ENCODE measurements around the gene DCLK1. TPM values are rescaled to one million over a fixed set of nuclear protein-coding genes. Genes with fewer than 3 reads are reported as not detected.

The DCLK1 gene
- not detected in 2 replicates for total RNA-seq

- intact Hi-C loops (cut with micrococcal nuclease), result no loop called here
- Mint-ChIP-seq H3K4me3 (ENCODE audit: low read depth) (no peak within 1 kb of the TSS), H3K36me3 (ENCODE audit: low read depth) (no peaks in the 10 kb centered on the region), H3K9me3 (no peaks in the 10 kb centered on the region), H3K27ac (no peak within 1 kb of the TSS), H3K4me1 (ENCODE audit: low read depth) (no peaks in the 10 kb centered on the region), H3K27me3 (ENCODE audit: low read depth) (peaks cover 25% of the 10 kb centered on the region)
- DNase-seq (ENCODE audit: low spot score), result no peak
Observed at GRCh38 chr13:36131222-36131930, at the start of gene DCLK1. DCLK1 (minus strand) TSS chr13:36131382.

- no peak for DNase-seq (ENCODE audit: low spot score)
- intact Hi-C loops (cut with micrococcal nuclease), result no loop called here
- H3K36me3 Mint-ChIP-seq (ENCODE audit: low read depth), result no peaks in the 10 kb centered on the region
- no peaks in the 10 kb centered on the region for H3K4me1 Mint-ChIP-seq (ENCODE audit: low read depth)
- no peaks in the 10 kb centered on the region for H3K9me3 Mint-ChIP-seq
- no peak overlapping the region for H3K4me3 Mint-ChIP-seq (ENCODE audit: low read depth)
- no peak overlapping the region for H3K27ac Mint-ChIP-seq
- no peaks in the 10 kb centered on the region for H3K27me3 Mint-ChIP-seq (ENCODE audit: low read depth)
Observed at GRCh38 chr13:36175621-36176020, 44.4 kb upstream of the DCLK1 start.

GRCh38 chr13:36174923-36175322 is 43.7 kb upstream of the DCLK1 start:
- Mint-ChIP-seq H3K4me1 (ENCODE audit: low read depth) (no peaks in the 10 kb centered on the region), H3K36me3 (ENCODE audit: low read depth) (no peaks in the 10 kb centered on the region), H3K4me3 (ENCODE audit: low read depth) (no peak overlapping the region), H3K9me3 (no peaks in the 10 kb centered on the region), H3K27ac (no peak overlapping the region), H3K27me3 (ENCODE audit: low read depth) (no peaks in the 10 kb centered on the region)
- intact Hi-C loops (cut with micrococcal nuclease), result no loop called here
- DNase-seq (ENCODE audit: low spot score), result no peak

GRCh38 chr13:36173571-36174322 is 42.6 kb upstream of the DCLK1 start:
- no peaks in the 10 kb centered on the region for H3K9me3 Mint-ChIP-seq
- H3K4me3 Mint-ChIP-seq (ENCODE audit: low read depth), result no peak overlapping the region
- H3K36me3 Mint-ChIP-seq (ENCODE audit: low read depth), result no peaks in the 10 kb centered on the region
- H3K27me3 Mint-ChIP-seq (ENCODE audit: low read depth), result no peaks in the 10 kb centered on the region
- H3K4me1 Mint-ChIP-seq (ENCODE audit: low read depth), result no peaks in the 10 kb centered on the region
- H3K27ac Mint-ChIP-seq, result no peak overlapping the region
- no peak for DNase-seq (ENCODE audit: low spot score)
- intact Hi-C loops (cut with micrococcal nuclease), result no loop called here

- no peak for DNase-seq (ENCODE audit: low spot score)
- H3K36me3 Mint-ChIP-seq (ENCODE audit: low read depth), result no peaks in the 10 kb centered on the region
- no peaks in the 10 kb centered on the region for H3K27me3 Mint-ChIP-seq (ENCODE audit: low read depth)
- no peak overlapping the region for H3K27ac Mint-ChIP-seq
- no peaks in the 10 kb centered on the region for H3K4me1 Mint-ChIP-seq (ENCODE audit: low read depth)
- no peak overlapping the region for H3K4me3 Mint-ChIP-seq (ENCODE audit: low read depth)
- intact Hi-C loops (cut with micrococcal nuclease), result no loop called here
- no peaks in the 10 kb centered on the region for H3K9me3 Mint-ChIP-seq
Observed at GRCh38 chr13:36166046-36166445, 34.9 kb upstream of the DCLK1 start.

GRCh38 chr13:36163809-36164308 is 32.7 kb upstream of the DCLK1 start:
- DNase-seq (ENCODE audit: low spot score), result no peak
- Mint-ChIP-seq H3K27me3 (ENCODE audit: low read depth) (no peaks in the 10 kb centered on the region), H3K9me3 (no peaks in the 10 kb centered on the region), H3K4me3 (ENCODE audit: low read depth) (no peak overlapping the region), H3K4me1 (ENCODE audit: low read depth) (no peaks in the 10 kb centered on the region), H3K27ac (no peak overlapping the region), H3K36me3 (ENCODE audit: low read depth) (no peaks in the 10 kb centered on the region)
- intact Hi-C loops (cut with micrococcal nuclease), result no loop called here

DNA sequence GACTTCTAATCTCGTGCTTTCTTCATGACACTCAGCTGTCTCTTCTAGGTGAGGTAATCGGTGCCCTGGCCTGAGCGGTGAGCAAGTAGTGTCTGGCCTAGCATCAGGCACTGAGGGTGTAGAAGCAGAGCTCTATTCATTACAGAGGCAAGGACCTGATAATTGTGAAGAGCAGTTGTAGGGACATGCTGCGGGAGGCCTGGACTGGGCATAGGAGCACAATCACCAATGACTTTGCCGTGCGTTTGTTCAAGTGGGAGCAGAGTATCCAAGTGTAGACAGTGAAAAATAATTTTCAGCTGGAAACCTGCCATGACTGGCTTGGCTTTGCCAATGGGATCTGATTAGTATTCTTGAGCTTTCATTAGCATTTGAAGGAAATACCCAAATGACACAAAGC is 32.1 kb upstream of the DCLK1 start:
- H3K27me3 Mint-ChIP-seq (ENCODE audit: low read depth), result no peaks in the 10 kb centered on the region
- no peak for DNase-seq (ENCODE audit: low spot score)
- no peaks in the 10 kb centered on the region for H3K9me3 Mint-ChIP-seq
- H3K27ac Mint-ChIP-seq, result no peak overlapping the region
- intact Hi-C loops (cut with micrococcal nuclease), result no loop called here
- no peak overlapping the region for H3K4me3 Mint-ChIP-seq (ENCODE audit: low read depth)
- H3K36me3 Mint-ChIP-seq (ENCODE audit: low read depth), result no peaks in the 10 kb centered on the region
- no peaks in the 10 kb centered on the region for H3K4me1 Mint-ChIP-seq (ENCODE audit: low read depth)

DNA sequence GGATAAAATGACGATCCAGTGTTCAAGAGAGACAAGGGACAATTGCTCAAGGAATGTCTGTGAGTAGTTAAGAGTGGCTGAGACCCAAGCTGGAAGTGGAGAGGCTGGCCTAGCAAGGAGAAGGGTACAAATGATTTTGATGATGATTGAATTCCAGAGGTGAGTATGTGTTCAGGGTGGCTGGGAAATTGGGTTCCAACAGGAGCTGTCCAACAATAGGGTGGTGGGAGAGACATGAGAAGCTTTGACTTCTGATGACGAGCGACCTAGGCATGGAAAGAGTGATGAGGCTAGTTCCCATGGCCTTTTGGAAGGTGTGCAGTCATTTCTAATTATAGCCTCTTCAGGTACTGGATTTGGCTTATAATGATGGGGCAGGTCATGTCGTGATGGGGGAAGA is 29.1 kb upstream of the DCLK1 start:
- intact Hi-C loops (cut with micrococcal nuclease), result no loop called here
- H3K36me3 Mint-ChIP-seq (ENCODE audit: low read depth), result no peaks in the 10 kb centered on the region
- no peaks in the 10 kb centered on the region for H3K9me3 Mint-ChIP-seq
- peaks cover under 1% of the 10 kb centered on the region for H3K27me3 Mint-ChIP-seq (ENCODE audit: low read depth)
- no peaks in the 10 kb centered on the region for H3K4me1 Mint-ChIP-seq (ENCODE audit: low read depth)
- no peak for DNase-seq (ENCODE audit: low spot score)
- H3K4me3 Mint-ChIP-seq (ENCODE audit: low read depth), result no peak overlapping the region
- H3K27ac Mint-ChIP-seq, result no peak overlapping the region

DNA sequence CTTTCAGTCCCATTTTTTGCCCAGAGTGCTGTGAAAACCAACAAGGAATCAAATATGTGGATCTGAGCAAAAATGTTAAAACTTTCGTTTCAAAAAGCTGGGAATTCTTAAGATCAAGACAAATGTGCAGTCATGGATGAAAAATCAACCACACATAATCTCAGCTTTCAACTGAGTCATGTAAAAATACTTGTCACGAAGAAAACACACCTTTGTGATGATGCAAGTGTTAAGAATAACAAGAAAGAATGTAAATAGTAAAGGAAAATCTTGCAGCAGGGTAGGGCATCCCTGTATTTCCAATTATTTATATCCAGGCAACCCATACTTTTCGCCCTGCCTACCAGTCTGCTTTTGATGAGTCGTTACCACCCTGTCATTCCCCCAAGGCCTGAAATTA is 27.4 kb upstream of the DCLK1 start:
- Mint-ChIP-seq H3K9me3 (no peaks in the 10 kb centered on the region), H3K36me3 (ENCODE audit: low read depth) (no peaks in the 10 kb centered on the region), H3K27me3 (ENCODE audit: low read depth) (peaks cover 2% of the 10 kb centered on the region), H3K4me1 (ENCODE audit: low read depth) (no peaks in the 10 kb centered on the region), H3K27ac (no peak overlapping the region), H3K4me3 (ENCODE audit: low read depth) (no peak overlapping the region)
- DNase-seq (ENCODE audit: low spot score), result no peak
- intact Hi-C loops (cut with micrococcal nuclease), result no loop called here

DNA sequence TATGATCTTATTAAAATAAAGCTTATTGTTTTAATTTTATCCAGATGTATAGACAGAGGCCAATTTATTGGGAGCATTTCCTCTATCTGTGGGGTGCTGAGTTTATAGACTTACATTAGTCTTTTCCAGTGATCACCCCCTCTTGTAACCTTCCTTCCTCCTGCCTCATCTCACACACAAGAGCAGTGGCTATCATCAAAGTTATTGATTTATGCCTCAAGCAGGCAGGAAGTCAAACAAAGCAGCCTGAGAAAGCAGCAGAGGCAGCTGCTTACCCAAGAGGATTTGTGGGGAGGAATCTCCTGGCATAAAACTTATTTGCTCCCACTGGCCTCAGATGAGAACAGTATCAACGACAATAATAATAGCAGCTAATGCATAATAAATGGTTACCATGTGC is 26.3 kb upstream of the DCLK1 start:
- H3K4me1 Mint-ChIP-seq (ENCODE audit: low read depth), result no peaks in the 10 kb centered on the region
- peaks cover 2% of the 10 kb centered on the region for H3K27me3 Mint-ChIP-seq (ENCODE audit: low read depth)
- no peak overlapping the region for H3K27ac Mint-ChIP-seq
- intact Hi-C loops (cut with micrococcal nuclease), result no loop called here
- no peak for DNase-seq (ENCODE audit: low spot score)
- no peaks in the 10 kb centered on the region for H3K9me3 Mint-ChIP-seq
- H3K36me3 Mint-ChIP-seq (ENCODE audit: low read depth), result no peaks in the 10 kb centered on the region
- no peak overlapping the region for H3K4me3 Mint-ChIP-seq (ENCODE audit: low read depth)

- Mint-ChIP-seq H3K27me3 (ENCODE audit: low read depth) (peaks cover 2% of the 10 kb centered on the region), H3K27ac (no peak overlapping the region), H3K36me3 (ENCODE audit: low read depth) (no peaks in the 10 kb centered on the region), H3K4me1 (ENCODE audit: low read depth) (no peaks in the 10 kb centered on the region), H3K4me3 (ENCODE audit: low read depth) (no peak overlapping the region), H3K9me3 (peaks cover 5% of the 10 kb centered on the region)
- no peak for DNase-seq (ENCODE audit: low spot score)
- intact Hi-C loops (cut with micrococcal nuclease), result no loop called here
Observed at GRCh38 chr13:36154567-36155291, 23.5 kb upstream of the DCLK1 start.

DNA sequence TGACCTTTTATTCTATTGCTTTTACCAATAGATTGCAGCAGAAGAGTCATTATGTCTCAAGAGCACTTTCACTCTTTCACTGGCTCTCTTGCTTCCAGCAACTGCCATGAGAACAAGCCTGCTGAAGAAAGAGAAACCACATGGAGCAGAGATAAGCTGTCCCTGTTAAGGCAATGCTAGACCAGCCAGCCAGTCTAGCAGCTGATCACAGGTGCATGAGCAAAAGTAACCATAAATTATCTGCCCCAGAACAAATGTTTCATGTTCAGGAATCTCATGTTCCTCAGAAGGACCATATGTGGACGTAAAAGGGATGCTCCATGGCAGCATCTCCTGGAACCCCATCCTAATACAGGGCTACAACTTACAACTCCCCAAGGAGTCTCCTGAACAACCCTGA is 20.4 kb upstream of the DCLK1 start:
- H3K4me3 Mint-ChIP-seq (ENCODE audit: low read depth), result no peak overlapping the region
- no peak overlapping the region for H3K27ac Mint-ChIP-seq
- peaks cover 8% of the 10 kb centered on the region for H3K9me3 Mint-ChIP-seq
- no peaks in the 10 kb centered on the region for H3K4me1 Mint-ChIP-seq (ENCODE audit: low read depth)
- peaks cover 2% of the 10 kb centered on the region for H3K27me3 Mint-ChIP-seq (ENCODE audit: low read depth)
- H3K36me3 Mint-ChIP-seq (ENCODE audit: low read depth), result no peaks in the 10 kb centered on the region
- intact Hi-C loops (cut with micrococcal nuclease), result no loop called here
- no peak for DNase-seq (ENCODE audit: low spot score)

GRCh38 chr13:36148446-36148845 is 17.3 kb upstream of the DCLK1 start:
- H3K4me1 Mint-ChIP-seq (ENCODE audit: low read depth), result no peaks in the 10 kb centered on the region
- DNase-seq (ENCODE audit: low spot score), result no peak
- no peak overlapping the region for H3K4me3 Mint-ChIP-seq (ENCODE audit: low read depth)
- no peaks in the 10 kb centered on the region for H3K27me3 Mint-ChIP-seq (ENCODE audit: low read depth)
- no peak overlapping the region for H3K27ac Mint-ChIP-seq
- intact Hi-C loops (cut with micrococcal nuclease), result no loop called here
- peaks cover 8% of the 10 kb centered on the region for H3K9me3 Mint-ChIP-seq
- H3K36me3 Mint-ChIP-seq (ENCODE audit: low read depth), result no peaks in the 10 kb centered on the region
